GM23248 (cell line): ENCODE results near the gene UBTFL1. TPM values are rescaled to one million over a fixed set of nuclear protein-coding genes. Genes with fewer than 3 reads are reported as not detected.
"Not testable (repeated sequence)": the region's sequence is repeated elsewhere in the genome, so short reads cannot be mapped to it uniquely, and the experiment has no call there.

Experiments used
- DNase-seq: peaks from one replicate; pipeline ENCODE4 v3.0.0-alpha.2; 2015
- H2AFZ ChIP-seq: fragments of 200-600 bp; sonication (generic); 2 replicates; pipeline ENCODE4 v1.6.1; 2016; ENCODE audit warnings: antibody characterized with exemption
- H3F3A ChIP-seq: fragments of 200-600 bp; sonication (generic); 2 replicates; pipeline ENCODE4 v1.6.1; 2016; ENCODE audit warnings: mild to moderate bottlenecking, antibody characterized with exemption, mixed run types; ENCODE audit not compliant: insufficient read depth
- H3K27ac ChIP-seq: fragments of 200-600 bp; sonication (generic); 2 replicates; pipeline ENCODE4 v1.5.1; 2016; ENCODE audit warnings: mild to moderate bottlenecking
- H3K27me3 ChIP-seq: fragments of 200-600 bp; sonication (generic); replicated peaks from 2 replicates; pipeline ENCODE4 v1.6.1; 2016; ENCODE audit warnings: mild to moderate bottlenecking; ENCODE audit not compliant: insufficient read depth
- H3K36me3 ChIP-seq: fragments of 200-600 bp; sonication (generic); 2 replicates; pipeline ENCODE4 v1.6.1; 2016; ENCODE audit warnings: low read depth, mild to moderate bottlenecking
- H3K4me1 ChIP-seq: fragments of 200-600 bp; sonication (generic); 2 replicates; pipeline ENCODE4 v1.6.1; 2016; ENCODE audit warnings: mild to moderate bottlenecking; ENCODE audit not compliant: insufficient read depth
- H3K4me2 ChIP-seq: fragments of 200-600 bp; sonication (generic); one replicate; pipeline ENCODE4 v1.6.1; 2016; ENCODE audit warnings: mild to moderate bottlenecking; ENCODE audit not compliant: unreplicated experiment
- H3K4me3 ChIP-seq: fragments of 200-600 bp; sonication (generic); 2 replicates; pipeline ENCODE4 v1.5.1; 2016; ENCODE audit warnings: mild to moderate bottlenecking
- H3K79me2 ChIP-seq: fragments of 200-600 bp; sonication (generic); 2 replicates; pipeline ENCODE4 v1.6.1; 2016; ENCODE audit warnings: mild to moderate bottlenecking; ENCODE audit not compliant: insufficient read depth
- H3K9ac ChIP-seq: fragments of 200-600 bp; sonication (generic); 2 replicates; pipeline ENCODE4 v1.6.1; 2016; ENCODE audit warnings: mild to moderate bottlenecking
- H3K9me2 ChIP-seq: fragments of 200-600 bp; sonication (generic); 2 replicates; pipeline ENCODE4 v1.6.1; 2016; ENCODE audit warnings: mixed run types, mild to moderate bottlenecking, moderate library complexity; ENCODE audit not compliant: insufficient read depth
- H3K9me3 ChIP-seq: fragments of 200-600 bp; sonication (generic); one replicate; pipeline ENCODE4 v1.6.1; 2017; ENCODE audit warnings: low read depth
- H4K20me1 ChIP-seq: fragments of 200-600 bp; sonication (generic); 2 replicates; pipeline ENCODE4 v1.6.0; 2016; ENCODE audit not compliant: insufficient read depth
- WGBS, 2 experiments: methylation state at CpG; one replicate each; pipeline ENCODE4 v1.1.6; 2015 to 2017; ENCODE audit warnings: low lambda C conversion rate in 2 of 2, low coverage in 1 of 2; ENCODE audit errors: missing lambda C conversion rate in 2 of 2; 5-methylcytosine and 5-hydroxymethylcytosine counted together
- in situ Hi-C: fragments of 300-500 bp; cut with MboI; formaldehyde crosslinking; loops from 2 replicates; pipeline ENCODE4 v1.15.0; 2020
- polyA plus RNA-seq: library from polyadenylated mRNA; unstranded; fragments of >200 nt; fragmentation: Nextera tagmentation; extraction: Ambion mirVana; gene quantifications from 2 replicates; pipeline ENCODE4 v1.2.1, GENCODE V29; 2016
- total RNA-seq: library from RNA; depleted of rRNA; stranded (reverse); fragments of >200 nt; shearing (Covaris generic); gene quantifications from 2 replicates; pipeline ENCODE4 v1.2.3, GENCODE V29; 2014; rRNA removed

The UBTFL1 gene, protein sequence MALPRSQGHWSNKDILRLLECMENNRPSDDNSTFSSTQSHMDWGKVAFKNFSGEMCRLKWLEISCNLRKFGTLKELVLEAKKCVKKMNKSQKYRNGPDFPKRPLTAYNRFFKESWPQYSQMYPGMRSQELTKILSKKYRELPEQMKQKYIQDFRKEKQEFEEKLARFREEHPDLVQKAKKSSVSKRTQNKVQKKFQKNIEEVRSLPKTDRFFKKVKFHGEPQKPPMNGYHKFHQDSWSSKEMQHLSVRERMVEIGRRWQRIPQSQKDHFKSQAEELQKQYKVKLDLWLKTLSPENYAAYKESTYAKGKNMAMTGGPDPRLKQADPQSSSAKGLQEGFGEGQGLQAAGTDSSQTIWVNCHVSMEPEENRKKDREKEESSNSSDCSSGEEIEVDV
- total RNA-seq (not detected in 2 replicates), polyA plus RNA-seq (not detected in 2 replicates)

DNA sequence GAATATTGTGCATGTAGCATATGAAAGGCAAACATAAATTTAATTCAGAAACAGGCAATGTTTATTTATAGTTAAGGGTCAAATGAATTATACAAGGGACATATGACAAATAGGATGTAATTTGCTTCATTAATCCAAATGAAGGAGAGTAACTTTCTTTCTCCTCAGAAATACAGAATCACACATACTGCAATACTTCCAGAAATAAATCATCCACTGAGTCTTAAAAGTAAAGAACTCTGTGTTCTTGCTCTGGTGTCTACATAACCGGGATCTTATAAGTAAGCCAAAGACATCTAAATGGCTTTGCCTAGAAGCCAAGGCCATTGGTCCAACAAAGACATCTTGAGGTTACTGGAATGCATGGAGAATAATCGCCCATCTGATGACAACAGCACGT, at the start of gene UBTFL1:
TSS of gene UBTFL1 (plus strand) at position 301 of the 400 bp plus-strand sequence. CDS start at position 301, 0 bp downstream.
- H3F3A ChIP-seq, H3K27ac ChIP-seq, H4K20me1 ChIP-seq, DNase-seq, H3K4me3 ChIP-seq, H3K9ac ChIP-seq, H2AFZ ChIP-seq, H3K9me2 ChIP-seq, H3K27me3 ChIP-seq, H3K9me3 ChIP-seq, H3K4me1 ChIP-seq, H3K79me2 ChIP-seq, H3K4me2 ChIP-seq, in situ Hi-C loops, H3K36me3 ChIP-seq: not testable (repeated sequence)
- WGBS, 2 experiments = 17 to 28% methylated on average over 3 of the region's 3 CpGs

DNA sequence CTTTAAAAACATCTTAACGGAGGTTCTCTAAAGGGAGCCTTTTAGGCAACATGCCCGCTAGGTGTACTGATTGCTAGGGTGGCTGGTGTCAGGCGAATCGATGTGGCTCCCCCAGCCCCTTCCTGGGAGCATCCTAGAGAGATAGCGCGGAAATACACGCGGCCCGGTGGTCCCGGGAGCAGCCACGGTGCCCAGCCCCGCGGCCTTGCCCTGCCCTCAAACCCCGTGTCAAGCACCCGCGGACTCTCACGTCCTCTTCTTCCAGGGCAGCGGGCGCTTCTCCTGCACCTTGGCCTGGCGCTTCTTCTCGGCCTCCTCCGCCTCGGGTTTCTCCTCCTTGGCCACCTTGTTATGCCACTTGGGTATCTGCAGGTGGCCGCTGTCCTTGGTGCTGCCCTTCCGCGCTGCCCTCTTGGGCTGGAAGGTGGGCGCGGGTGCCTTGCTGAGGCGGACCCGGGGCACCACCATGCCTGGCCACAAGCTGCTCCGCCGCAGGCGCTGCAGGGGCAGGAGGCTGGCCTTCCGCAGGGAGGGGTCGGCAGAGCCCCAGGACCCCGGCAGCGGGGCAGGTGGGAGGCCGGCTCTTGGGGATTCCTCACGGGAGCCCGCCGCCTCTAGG, 34.0 kb upstream of the UBTFL1 start:
- H3K36me3 ChIP-seq, H3K27me3 ChIP-seq, H4K20me1 ChIP-seq, H3K27ac ChIP-seq, H3K4me1 ChIP-seq, H3K4me2 ChIP-seq, H3K9ac ChIP-seq, H3K9me3 ChIP-seq, H2AFZ ChIP-seq, DNase-seq, H3K4me3 ChIP-seq, H3K9me2 ChIP-seq, H3F3A ChIP-seq, H3K79me2 ChIP-seq, in situ Hi-C loops: not testable (repeated sequence)
- WGBS, 2 experiments = 49 to 67% methylated on average over 18 to 28 of the region's 41 CpGs

DNA sequence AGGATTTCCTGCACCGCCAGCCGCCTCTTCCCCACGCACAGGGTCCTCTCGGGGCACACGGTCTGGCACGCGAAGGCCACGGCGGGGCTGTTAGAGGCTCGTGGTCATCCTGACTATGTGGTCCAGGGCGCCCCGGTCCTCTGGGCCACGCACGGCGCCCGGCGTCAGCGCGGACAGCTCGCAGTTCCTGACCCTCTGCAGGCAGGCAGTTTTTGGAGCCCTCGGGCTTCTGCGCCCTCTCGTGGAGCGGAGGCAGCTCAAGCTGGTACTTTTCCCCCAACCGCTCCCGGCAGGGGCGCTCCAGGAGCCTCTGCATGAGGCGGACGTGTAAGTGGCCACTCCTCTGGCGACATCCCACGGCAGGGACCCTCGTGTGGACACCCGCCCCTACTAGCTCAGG, 33.4 kb upstream of the UBTFL1 start:
- not testable (repeated sequence) for H3F3A ChIP-seq, H3K36me3 ChIP-seq

DNA sequence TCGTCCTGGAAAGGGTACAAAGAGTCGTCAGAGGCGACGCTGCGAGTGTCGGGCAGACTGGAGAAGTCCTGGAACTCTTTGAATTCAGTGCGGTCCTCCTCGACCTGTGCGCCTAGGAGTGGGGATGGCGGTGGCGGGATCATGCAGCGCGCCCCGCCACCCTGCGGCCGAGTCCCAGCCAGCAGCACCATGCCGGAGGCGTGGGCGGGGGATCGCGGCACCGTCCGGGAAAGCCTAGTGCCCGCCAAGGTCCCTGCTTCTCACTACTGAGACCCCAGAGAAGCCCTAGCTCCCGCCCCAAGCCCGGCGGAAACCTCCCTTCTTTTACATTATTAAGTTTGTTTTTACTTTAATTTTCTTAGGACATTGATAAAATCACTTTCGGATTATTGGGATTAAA, 32.2 kb upstream of the UBTFL1 start:
- H3K9ac ChIP-seq, DNase-seq, H3K4me1 ChIP-seq, H3K79me2 ChIP-seq, in situ Hi-C loops, H3K27me3 ChIP-seq, H3K27ac ChIP-seq, H2AFZ ChIP-seq, H3K4me3 ChIP-seq, H3K4me2 ChIP-seq, H4K20me1 ChIP-seq, H3K36me3 ChIP-seq, H3K9me3 ChIP-seq, H3K9me2 ChIP-seq, H3F3A ChIP-seq: not testable (repeated sequence)
- WGBS, 2 experiments = 9 to 14% methylated on average over 16 to 19 of the region's 28 CpGs

More for the DNA sequence above, 33.4 kb upstream of the UBTFL1 start:
- WGBS, 2 experiments = 2 to 5% methylated on average over 4 to 15 of the region's 33 CpGs
- H3K4me1 ChIP-seq, H3K4me2 ChIP-seq, H3K4me3 ChIP-seq, H3K9me2 ChIP-seq, H3K79me2 ChIP-seq, in situ Hi-C loops, H3K9ac ChIP-seq, H3K9me3 ChIP-seq, H3K27me3 ChIP-seq, H2AFZ ChIP-seq, DNase-seq, H4K20me1 ChIP-seq, H3K27ac ChIP-seq: not testable (repeated sequence)

DNA sequence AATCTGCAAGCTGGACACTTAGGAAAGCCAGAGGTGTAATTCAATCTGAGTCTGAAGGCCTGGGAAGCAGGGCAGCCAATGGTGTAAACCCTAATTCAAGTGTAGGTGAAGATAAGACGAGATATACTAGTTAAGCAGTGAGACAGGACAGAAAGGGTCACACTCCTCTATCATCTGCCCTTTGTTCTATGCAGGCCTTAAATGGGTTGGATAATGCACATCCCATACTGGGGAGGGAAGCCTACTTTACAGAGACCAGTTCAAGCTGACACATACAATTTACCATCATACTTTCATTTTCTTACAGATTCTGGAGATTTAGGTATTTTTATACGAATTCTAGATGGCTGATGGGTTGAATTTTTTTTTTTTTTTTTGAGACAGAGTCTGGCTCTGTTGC, 3.0 kb downstream of the UBTFL1 start:
- in situ Hi-C loops, H3K4me3 ChIP-seq, DNase-seq, H3F3A ChIP-seq, H3K9ac ChIP-seq, H3K27ac ChIP-seq, H3K27me3 ChIP-seq, H2AFZ ChIP-seq, H3K4me2 ChIP-seq, H4K20me1 ChIP-seq, H3K4me1 ChIP-seq, H3K9me2 ChIP-seq, H3K9me3 ChIP-seq, H3K36me3 ChIP-seq, H3K79me2 ChIP-seq: not testable (repeated sequence)
- WGBS, 2 experiments = 3 to 9% methylated on average over 2 of the region's 2 CpGs

DNA sequence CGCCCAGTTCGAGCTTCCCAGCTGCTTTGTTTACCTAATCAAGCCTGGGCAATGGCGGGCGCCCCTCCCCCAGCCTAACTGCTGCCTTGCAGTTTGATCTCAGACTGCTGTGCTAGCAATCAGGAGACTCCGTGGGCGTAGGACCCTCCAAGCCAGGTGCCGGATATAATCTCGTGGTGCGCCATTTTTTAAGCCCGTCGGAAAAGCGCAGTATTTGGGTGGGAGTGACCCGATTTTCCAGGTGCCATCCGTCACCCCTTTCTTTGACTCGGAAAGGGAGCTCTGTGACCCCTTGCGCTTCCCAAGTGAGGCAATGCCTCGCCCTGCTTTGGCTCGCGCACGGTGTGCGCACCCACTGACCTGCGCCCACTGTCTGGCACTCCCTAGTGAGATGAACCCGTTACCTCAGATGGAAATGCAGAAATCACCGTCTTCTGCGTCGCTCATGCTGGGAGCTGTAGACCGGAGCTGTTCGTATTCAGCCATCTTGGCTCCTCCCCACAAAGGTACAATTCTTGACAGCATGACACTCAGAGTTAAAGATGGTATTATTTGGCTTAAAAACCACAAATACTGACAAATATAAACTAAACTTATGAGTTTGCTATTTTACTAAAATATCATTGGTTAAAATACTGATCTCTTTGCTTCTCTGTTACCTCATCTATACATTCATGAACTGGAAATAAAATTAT, 9.6 kb downstream of the UBTFL1 start:
- H2AFZ ChIP-seq, DNase-seq, H3K27ac ChIP-seq, H4K20me1 ChIP-seq, H3K9me2 ChIP-seq, H3K9me3 ChIP-seq, H3K4me3 ChIP-seq, H3F3A ChIP-seq, H3K4me1 ChIP-seq, H3K36me3 ChIP-seq, H3K9ac ChIP-seq, H3K79me2 ChIP-seq, H3K27me3 ChIP-seq, in situ Hi-C loops, H3K4me2 ChIP-seq: not testable (repeated sequence)
- 72% methylated on average over 15 to 24 of the region's 28 CpGs for WGBS, 2 experiments

DNA sequence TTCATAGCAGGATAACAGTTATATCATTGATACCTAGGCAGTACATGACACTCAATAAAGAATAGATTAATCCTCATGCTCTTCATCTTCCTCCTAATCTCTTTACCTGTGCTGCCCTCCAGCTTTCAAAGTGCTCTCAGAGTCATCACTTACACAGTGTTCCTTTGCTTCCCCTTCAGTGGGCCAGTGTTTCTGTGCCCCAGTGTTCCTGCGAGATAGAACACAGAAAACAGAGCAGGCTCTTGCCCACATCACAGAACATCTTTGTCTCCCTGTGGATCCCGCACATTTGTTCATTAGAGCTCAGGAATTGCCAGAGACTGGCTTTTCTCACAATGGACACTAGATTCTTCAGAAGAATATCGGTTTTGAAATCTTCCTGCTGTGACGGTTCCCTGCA, 12.5 kb downstream of the UBTFL1 start:
- H2AFZ ChIP-seq, H3K4me1 ChIP-seq, H3K9ac ChIP-seq, H3K9me3 ChIP-seq, H3K27me3 ChIP-seq, H3K36me3 ChIP-seq, H3K79me2 ChIP-seq, in situ Hi-C loops, H3K4me2 ChIP-seq, DNase-seq, H3F3A ChIP-seq, H4K20me1 ChIP-seq, H3K27ac ChIP-seq, H3K4me3 ChIP-seq, H3K9me2 ChIP-seq: not testable (repeated sequence)
- WGBS, 2 experiments = 40 to 42% methylated on average over 4 of the region's 4 CpGs
